ENCODE data around the gene ITPR1.

Gene ITPR1

DNA sequence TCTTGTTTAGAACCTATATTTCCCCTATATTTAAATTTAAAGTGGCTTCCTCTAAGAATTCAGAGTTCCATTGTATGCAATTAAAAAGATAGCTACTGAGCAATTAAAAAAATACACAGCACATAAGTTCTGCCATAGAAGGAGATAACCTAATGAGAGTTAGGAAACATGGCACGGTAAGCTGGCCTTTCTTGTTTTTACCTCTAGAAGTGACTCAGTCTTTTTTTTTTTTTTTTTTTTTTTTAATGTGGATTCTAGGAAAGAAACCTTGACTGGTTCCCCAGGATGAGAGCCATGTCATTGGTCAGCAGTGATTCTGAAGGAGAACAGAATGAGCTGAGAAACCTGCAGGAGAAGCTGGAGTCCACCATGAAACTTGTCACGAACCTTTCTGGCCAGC, 343.4 kb downstream of the ITPR1 start:
- Histone ChIP-seq H3K4me1 (ENCODE audit: insufficient read depth, low read length, severe bottlenecking) (no peaks in the 10 kb centered on the region), H3K27ac (ENCODE audit: low read depth, low read length, poor library complexity, severe bottlenecking) (no peak overlapping the region)

DNA sequence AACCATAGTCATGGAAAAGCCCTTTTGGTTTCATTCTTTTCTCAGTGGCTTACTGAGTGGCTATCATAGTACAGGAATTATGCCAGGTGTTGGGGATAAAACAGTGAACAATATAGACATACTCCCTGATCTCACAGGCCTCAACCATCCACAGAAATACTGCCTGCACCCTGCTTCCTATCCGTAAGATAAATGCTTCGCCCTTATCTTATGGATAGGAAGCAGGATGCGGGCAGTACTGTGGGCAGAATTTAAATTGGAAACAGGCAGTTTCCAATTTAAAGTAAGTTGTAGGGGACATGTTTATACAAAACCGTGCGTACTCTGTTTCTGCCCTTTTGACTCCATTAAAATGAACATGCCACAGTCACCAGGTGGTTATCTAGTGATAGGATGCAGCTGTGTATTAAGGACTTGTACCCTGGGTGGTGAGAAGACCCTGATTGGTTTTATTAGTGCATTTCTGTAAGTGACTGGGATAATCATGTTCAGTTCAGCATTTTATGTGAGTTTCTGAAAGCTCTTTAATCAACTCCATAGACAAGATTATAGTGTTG, 344.3 kb downstream of the ITPR1 start:
- no peak for TF ChIP-seq EZH2 (IDR thresholded peaks at IDR 0.05; ENCODE audit: borderline replicate concordance, low read length)
- TF ChIP-seq, protein P1, sequence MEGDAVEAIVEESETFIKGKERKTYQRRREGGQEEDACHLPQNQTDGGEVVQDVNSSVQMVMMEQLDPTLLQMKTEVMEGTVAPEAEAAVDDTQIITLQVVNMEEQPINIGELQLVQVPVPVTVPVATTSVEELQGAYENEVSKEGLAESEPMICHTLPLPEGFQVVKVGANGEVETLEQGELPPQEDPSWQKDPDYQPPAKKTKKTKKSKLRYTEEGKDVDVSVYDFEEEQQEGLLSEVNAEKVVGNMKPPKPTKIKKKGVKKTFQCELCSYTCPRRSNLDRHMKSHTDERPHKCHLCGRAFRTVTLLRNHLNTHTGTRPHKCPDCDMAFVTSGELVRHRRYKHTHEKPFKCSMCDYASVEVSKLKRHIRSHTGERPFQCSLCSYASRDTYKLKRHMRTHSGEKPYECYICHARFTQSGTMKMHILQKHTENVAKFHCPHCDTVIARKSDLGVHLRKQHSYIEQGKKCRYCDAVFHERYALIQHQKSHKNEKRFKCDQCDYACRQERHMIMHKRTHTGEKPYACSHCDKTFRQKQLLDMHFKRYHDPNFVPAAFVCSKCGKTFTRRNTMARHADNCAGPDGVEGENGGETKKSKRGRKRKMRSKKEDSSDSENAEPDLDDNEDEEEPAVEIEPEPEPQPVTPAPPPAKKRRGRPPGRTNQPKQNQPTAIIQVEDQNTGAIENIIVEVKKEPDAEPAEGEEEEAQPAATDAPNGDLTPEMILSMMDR (IDR thresholded peaks at IDR 0.05; ENCODE audit: low read length), result no peak
- no peaks in the 10 kb centered on the region for H4K20me1 ChIP-seq (ENCODE audit: insufficient read depth, low read length)
- no peak overlapping the region for H3K4me3 ChIP-seq (ENCODE audit: low read depth, low read length, poor library complexity, severe bottlenecking)
- H3K79me2 ChIP-seq (ENCODE audit: insufficient read depth, low read length), result no peaks in the 10 kb centered on the region
- no peak overlapping the region for H3K27ac ChIP-seq (ENCODE audit: low read depth, low read length, poor library complexity, severe bottlenecking)
- no peaks in the 10 kb centered on the region for H3K9me3 ChIP-seq (ENCODE audit: low read length)
- no peak overlapping the region for H3K4me2 ChIP-seq (ENCODE audit: low read length)
- H2AFZ ChIP-seq (ENCODE audit: low read length), result no peak overlapping the region
- no peak overlapping the region for H3K9ac ChIP-seq (ENCODE audit: low read length)
- no peaks in the 10 kb centered on the region for H3K4me1 ChIP-seq (ENCODE audit: insufficient read depth, low read length, severe bottlenecking)
- H3K36me3 ChIP-seq (ENCODE audit: insufficient read depth, low read length), result no peaks in the 10 kb centered on the region
- no peaks in the 10 kb centered on the region for H3K27me3 ChIP-seq (ENCODE audit: insufficient read depth, low read length)
- no peaks in the 10 kb centered on the region for H3F3A ChIP-seq (ENCODE audit: insufficient read depth, low read length)
- no peaks in the 10 kb centered on the region for H3K9me2 ChIP-seq (ENCODE audit: low read depth, low read length)

More for the DNA sequence above, 343.4 kb downstream of the ITPR1 start:
- Histone ChIP-seq H4K20me1 (ENCODE audit: insufficient read depth, low read length) (no peaks in the 10 kb centered on the region), H2AFZ (ENCODE audit: low read length) (no peak overlapping the region), H3K27me3 (ENCODE audit: insufficient read depth, low read length) (no peaks in the 10 kb centered on the region; the same call in 1 of the 2 replicates), H3K79me2 (ENCODE audit: insufficient read depth, low read length) (no peaks in the 10 kb centered on the region), H3K9me2 (ENCODE audit: low read depth, low read length) (no peaks in the 10 kb centered on the region), H3K9ac (ENCODE audit: low read length) (no peak overlapping the region), H3K4me3 (ENCODE audit: low read depth, low read length, poor library complexity, severe bottlenecking) (no peak overlapping the region), H3K4me2 (ENCODE audit: low read length) (no peak overlapping the region), H3K9me3 (ENCODE audit: low read length) (no peaks in the 10 kb centered on the region), H3F3A (ENCODE audit: insufficient read depth, low read length) (no peaks in the 10 kb centered on the region), H3K36me3 (ENCODE audit: insufficient read depth, low read length) (no peaks in the 10 kb centered on the region)
- TF ChIP-seq, protein P1 (IDR thresholded peaks at IDR 0.05; ENCODE audit: low read length), result no peak
- no peak for TF ChIP-seq EZH2 (IDR thresholded peaks at IDR 0.05; ENCODE audit: borderline replicate concordance, low read length)

DNA sequence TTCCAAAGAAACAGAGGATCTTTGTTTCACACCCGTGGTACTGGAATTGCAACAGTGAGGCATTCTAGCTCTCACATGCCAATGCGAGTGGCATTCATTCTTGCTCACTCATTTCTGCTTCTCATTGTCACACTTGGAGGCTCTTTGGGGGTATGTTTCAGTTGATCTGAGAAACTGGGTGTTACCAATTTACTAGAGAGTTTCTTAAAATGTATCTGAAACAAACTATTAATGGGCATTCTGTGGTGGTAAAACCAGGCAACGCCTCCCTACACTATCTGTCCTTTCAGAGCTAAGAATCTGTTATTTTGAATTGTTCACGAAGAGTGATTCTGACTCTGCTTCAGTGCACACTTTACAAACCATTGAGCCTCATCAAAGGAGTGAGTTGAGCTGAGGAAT, 345.5 kb downstream of the ITPR1 start:
- no peak for TF ChIP-seq EZH2 (IDR thresholded peaks at IDR 0.05; ENCODE audit: borderline replicate concordance, low read length)
- TF ChIP-seq, protein P1 (IDR thresholded peaks at IDR 0.05; ENCODE audit: low read length), result no peak
- Histone ChIP-seq H3K9ac (ENCODE audit: low read length) (no peak overlapping the region), H3K9me3 (ENCODE audit: low read length) (no peaks in the 10 kb centered on the region), H3K9me2 (ENCODE audit: low read depth, low read length) (no peaks in the 10 kb centered on the region), H3K79me2 (ENCODE audit: insufficient read depth, low read length) (no peaks in the 10 kb centered on the region), H2AFZ (ENCODE audit: low read length) (no peak overlapping the region), H3K36me3 (ENCODE audit: insufficient read depth, low read length) (no peaks in the 10 kb centered on the region), H3F3A (ENCODE audit: insufficient read depth, low read length) (no peaks in the 10 kb centered on the region), H3K27ac (ENCODE audit: low read depth, low read length, poor library complexity, severe bottlenecking) (no peak overlapping the region), H3K4me3 (ENCODE audit: low read depth, low read length, poor library complexity, severe bottlenecking) (no peak overlapping the region), H4K20me1 (ENCODE audit: insufficient read depth, low read length) (no peaks in the 10 kb centered on the region), H3K27me3 (ENCODE audit: insufficient read depth, low read length) (no peaks in the 10 kb centered on the region), H3K4me1 (ENCODE audit: insufficient read depth, low read length, severe bottlenecking) (no peaks in the 10 kb centered on the region), H3K4me2 (ENCODE audit: low read length) (no peak overlapping the region)
